H1 (cell line): ENCODE results near the gene ZBTB16. TPM values are rescaled to one million over a fixed set of nuclear protein-coding genes. Genes with fewer than 3 reads are reported as not detected.

Experiments
- JUN ChIP-seq: IDR thresholded peaks from 2 replicates; pipeline ENCODE4 v1.6.1; 2011; ENCODE audit warnings: low read depth, mild to moderate bottlenecking, improper control_type of control experiment, low read length
- polyA plus RNA-seq, 7 experiments: library from polyadenylated mRNA; depleted of rRNA in 3 of 7; stranded (reverse) in 5 of 7; unstranded in 2 of 7; fragments of >200 nt in 5 of 7; fragments of 200-250 nt in 2 of 7; gene quantifications; 1 replicate in 5 of 7; 2 replicates in 1 of 7; 4 replicates in 1 of 7; pipeline versions ENCODE4 v1.2.1 to v1.2.3, GENCODE V29; 2011 to 2013; ENCODE audit warnings: missing spikeins in 2 of 7, mixed read lengths in 2 of 7
- total RNA-seq: library from RNA; stranded (reverse); fragmentation: NEBNext Ultra II Directional; extraction: Animal tissue kit (Norgen Biotek cat#: 25700); gene quantifications from 2 replicates; pipeline ENCODE4 v1.2.1, GENCODE V29; 2021
- TF ChIP-seq, protein P1 (sequence below): fragments of 300-600 bp; sonication (generic); IDR thresholded peaks from 2 replicates; pipeline ENCODE4 v1.7.1; 2012; ENCODE audit warnings: low read length, moderate library complexity, mild to moderate bottlenecking, inconsistent platforms; ENCODE audit not compliant: insufficient replicate concordance

Gene ZBTB16
- total and polyA plus RNA-seq, 2 of the 8 experiments (the other 6 are each of a cell fraction or from before 2014, with no cell fraction given): 0.12 to 0.61 TPM

GRCh38 chr11:114281388-114281956, 222.0 kb downstream of the ZBTB16 start (continued):
- TF ChIP-seq, protein P1, sequence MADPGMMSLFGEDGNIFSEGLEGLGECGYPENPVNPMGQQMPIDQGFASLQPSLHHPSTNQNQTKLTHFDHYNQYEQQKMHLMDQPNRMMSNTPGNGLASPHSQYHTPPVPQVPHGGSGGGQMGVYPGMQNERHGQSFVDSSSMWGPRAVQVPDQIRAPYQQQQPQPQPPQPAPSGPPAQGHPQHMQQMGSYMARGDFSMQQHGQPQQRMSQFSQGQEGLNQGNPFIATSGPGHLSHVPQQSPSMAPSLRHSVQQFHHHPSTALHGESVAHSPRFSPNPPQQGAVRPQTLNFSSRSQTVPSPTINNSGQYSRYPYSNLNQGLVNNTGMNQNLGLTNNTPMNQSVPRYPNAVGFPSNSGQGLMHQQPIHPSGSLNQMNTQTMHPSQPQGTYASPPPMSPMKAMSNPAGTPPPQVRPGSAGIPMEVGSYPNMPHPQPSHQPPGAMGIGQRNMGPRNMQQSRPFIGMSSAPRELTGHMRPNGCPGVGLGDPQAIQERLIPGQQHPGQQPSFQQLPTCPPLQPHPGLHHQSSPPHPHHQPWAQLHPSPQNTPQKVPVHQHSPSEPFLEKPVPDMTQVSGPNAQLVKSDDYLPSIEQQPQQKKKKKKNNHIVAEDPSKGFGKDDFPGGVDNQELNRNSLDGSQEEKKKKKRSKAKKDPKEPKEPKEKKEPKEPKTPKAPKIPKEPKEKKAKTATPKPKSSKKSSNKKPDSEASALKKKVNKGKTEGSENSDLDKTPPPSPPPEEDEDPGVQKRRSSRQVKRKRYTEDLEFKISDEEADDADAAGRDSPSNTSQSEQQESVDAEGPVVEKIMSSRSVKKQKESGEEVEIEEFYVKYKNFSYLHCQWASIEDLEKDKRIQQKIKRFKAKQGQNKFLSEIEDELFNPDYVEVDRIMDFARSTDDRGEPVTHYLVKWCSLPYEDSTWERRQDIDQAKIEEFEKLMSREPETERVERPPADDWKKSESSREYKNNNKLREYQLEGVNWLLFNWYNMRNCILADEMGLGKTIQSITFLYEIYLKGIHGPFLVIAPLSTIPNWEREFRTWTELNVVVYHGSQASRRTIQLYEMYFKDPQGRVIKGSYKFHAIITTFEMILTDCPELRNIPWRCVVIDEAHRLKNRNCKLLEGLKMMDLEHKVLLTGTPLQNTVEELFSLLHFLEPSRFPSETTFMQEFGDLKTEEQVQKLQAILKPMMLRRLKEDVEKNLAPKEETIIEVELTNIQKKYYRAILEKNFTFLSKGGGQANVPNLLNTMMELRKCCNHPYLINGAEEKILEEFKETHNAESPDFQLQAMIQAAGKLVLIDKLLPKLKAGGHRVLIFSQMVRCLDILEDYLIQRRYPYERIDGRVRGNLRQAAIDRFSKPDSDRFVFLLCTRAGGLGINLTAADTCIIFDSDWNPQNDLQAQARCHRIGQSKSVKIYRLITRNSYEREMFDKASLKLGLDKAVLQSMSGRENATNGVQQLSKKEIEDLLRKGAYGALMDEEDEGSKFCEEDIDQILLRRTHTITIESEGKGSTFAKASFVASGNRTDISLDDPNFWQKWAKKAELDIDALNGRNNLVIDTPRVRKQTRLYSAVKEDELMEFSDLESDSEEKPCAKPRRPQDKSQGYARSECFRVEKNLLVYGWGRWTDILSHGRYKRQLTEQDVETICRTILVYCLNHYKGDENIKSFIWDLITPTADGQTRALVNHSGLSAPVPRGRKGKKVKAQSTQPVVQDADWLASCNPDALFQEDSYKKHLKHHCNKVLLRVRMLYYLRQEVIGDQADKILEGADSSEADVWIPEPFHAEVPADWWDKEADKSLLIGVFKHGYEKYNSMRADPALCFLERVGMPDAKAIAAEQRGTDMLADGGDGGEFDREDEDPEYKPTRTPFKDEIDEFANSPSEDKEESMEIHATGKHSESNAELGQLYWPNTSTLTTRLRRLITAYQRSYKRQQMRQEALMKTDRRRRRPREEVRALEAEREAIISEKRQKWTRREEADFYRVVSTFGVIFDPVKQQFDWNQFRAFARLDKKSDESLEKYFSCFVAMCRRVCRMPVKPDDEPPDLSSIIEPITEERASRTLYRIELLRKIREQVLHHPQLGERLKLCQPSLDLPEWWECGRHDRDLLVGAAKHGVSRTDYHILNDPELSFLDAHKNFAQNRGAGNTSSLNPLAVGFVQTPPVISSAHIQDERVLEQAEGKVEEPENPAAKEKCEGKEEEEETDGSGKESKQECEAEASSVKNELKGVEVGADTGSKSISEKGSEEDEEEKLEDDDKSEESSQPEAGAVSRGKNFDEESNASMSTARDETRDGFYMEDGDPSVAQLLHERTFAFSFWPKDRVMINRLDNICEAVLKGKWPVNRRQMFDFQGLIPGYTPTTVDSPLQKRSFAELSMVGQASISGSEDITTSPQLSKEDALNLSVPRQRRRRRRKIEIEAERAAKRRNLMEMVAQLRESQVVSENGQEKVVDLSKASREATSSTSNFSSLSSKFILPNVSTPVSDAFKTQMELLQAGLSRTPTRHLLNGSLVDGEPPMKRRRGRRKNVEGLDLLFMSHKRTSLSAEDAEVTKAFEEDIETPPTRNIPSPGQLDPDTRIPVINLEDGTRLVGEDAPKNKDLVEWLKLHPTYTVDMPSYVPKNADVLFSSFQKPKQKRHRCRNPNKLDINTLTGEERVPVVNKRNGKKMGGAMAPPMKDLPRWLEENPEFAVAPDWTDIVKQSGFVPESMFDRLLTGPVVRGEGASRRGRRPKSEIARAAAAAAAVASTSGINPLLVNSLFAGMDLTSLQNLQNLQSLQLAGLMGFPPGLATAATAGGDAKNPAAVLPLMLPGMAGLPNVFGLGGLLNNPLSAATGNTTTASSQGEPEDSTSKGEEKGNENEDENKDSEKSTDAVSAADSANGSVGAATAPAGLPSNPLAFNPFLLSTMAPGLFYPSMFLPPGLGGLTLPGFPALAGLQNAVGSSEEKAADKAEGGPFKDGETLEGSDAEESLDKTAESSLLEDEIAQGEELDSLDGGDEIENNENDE: no peak
- TF ChIP-seq JUN: no peak
